Hepatocyte (in vitro differentiated cells): ENCODE measurements around the gene RSL1D1. TPM values are rescaled to one million over a fixed set of nuclear protein-coding genes. Genes with fewer than 3 reads are reported as not detected.
"Not testable (repeated sequence)": the region's sequence is repeated elsewhere in the genome, so short reads cannot be mapped to it uniquely, and the experiment has no call there.

ENCODE experiments used
- DNase-seq: peaks from one replicate; pipeline ENCODE4 v3.0.0-alpha.2; 2016; ENCODE audit warnings: low spot score
- H2AFZ ChIP-seq: fragments of 200-600 bp; sonication (generic); 2 replicates; pipeline ENCODE4 v1.6.0; 2016; ENCODE audit warnings: antibody characterized with exemption, mild to moderate bottlenecking
- H3K27ac ChIP-seq: fragments of 200-600 bp; sonication (generic); 2 replicates; pipeline ENCODE4 v1.5.1; 2016; ENCODE audit warnings: mild to moderate bottlenecking
- H3K27me3 ChIP-seq: fragments of 200-600 bp; sonication (generic); 2 replicates; pipeline ENCODE4 v1.6.1; 2016
- H3K36me3 ChIP-seq: fragments of 200-600 bp; sonication (generic); replicated peaks from 2 replicates; pipeline ENCODE4 v1.5.1; 2016; ENCODE audit warnings: low read depth; ENCODE audit not compliant: insufficient read depth
- H3K4me1 ChIP-seq: fragments of 200-600 bp; sonication (generic); 2 replicates; pipeline ENCODE4 v1.5.1; 2016; ENCODE audit warnings: mild to moderate bottlenecking, moderate library complexity; ENCODE audit not compliant: insufficient read depth
- H3K4me2 ChIP-seq: fragments of 200-600 bp; sonication (generic); 2 replicates; pipeline ENCODE4 v1.6.0; 2016
- H3K4me3 ChIP-seq: fragments of 200-600 bp; sonication (generic); 2 replicates; pipeline ENCODE4 v1.5.1; 2016; ENCODE audit warnings: mild to moderate bottlenecking
- H3K79me2 ChIP-seq: fragments of 200-600 bp; sonication (generic); 2 replicates; pipeline ENCODE4 v1.6.0; 2017; ENCODE audit warnings: mild to moderate bottlenecking
- H3K9me2 ChIP-seq: fragments of 200-600 bp; sonication (generic); replicated peaks from 2 replicates; pipeline ENCODE4 v1.6.0; 2017; ENCODE audit warnings: mild to moderate bottlenecking; ENCODE audit not compliant: insufficient read depth
- H3K9me3 ChIP-seq: fragments of 200-600 bp; sonication (generic); 2 replicates; pipeline ENCODE4 v1.5.1; 2016; ENCODE audit warnings: low read depth, mild to moderate bottlenecking
- H4K20me1 ChIP-seq: fragments of 200-600 bp; sonication (generic); 2 replicates; pipeline ENCODE4 v1.6.0; 2016; ENCODE audit warnings: mild to moderate bottlenecking; ENCODE audit not compliant: insufficient read depth, poor library complexity, severe bottlenecking
- CTCF ChIP-seq: fragments of 200-600 bp; sonication (generic); IDR thresholded peaks from 2 replicates; pipeline ENCODE4 v1.5.1; 2016; ENCODE audit warnings: antibody characterized with exemption, mild to moderate bottlenecking; ENCODE audit not compliant: poor library complexity
- EZH2 ChIP-seq: fragments of 200-600 bp; sonication (generic); IDR thresholded peaks from 2 replicates; pipeline ENCODE4 v1.6.1; 2016; ENCODE audit warnings: antibody characterized with exemption, mild to moderate bottlenecking, borderline replicate concordance
- EZH2phosphoT487 ChIP-seq: fragments of 200-600 bp; sonication (generic); IDR thresholded peaks from one replicate; pipeline ENCODE4 v1.6.1; 2018; ENCODE audit warnings: antibody characterized with exemption, mild to moderate bottlenecking, low read depth, moderate library complexity; ENCODE audit not compliant: unreplicated experiment, severe bottlenecking
- WGBS: methylation state at CpG from one replicate; pipeline ENCODE4 v1.1.6; 2016; ENCODE audit warnings: low lambda C conversion rate; ENCODE audit errors: missing lambda C conversion rate; 5-methylcytosine and 5-hydroxymethylcytosine counted together
- polyA plus RNA-seq: library from polyadenylated mRNA; unstranded; fragments of >200 nt; fragmentation: Nextera tagmentation; extraction: Ambion mirVana; gene quantifications from 2 replicates; pipeline ENCODE4 v1.2.1, GENCODE V29; 2016
- total RNA-seq: library from RNA; depleted of rRNA; stranded (reverse); fragments of >200 nt; gene quantifications from 2 replicates; pipeline ENCODE4 v1.2.3, GENCODE V29; 2014

Gene RSL1D1
- total and polyA plus RNA-seq, 2 experiments from 2014 or later = 138 TPM

- Histone ChIP-seq H2AFZ (no peak overlapping the region), H3K27ac (peak overlapping the region; percentile 62), H3K9me3 (no peaks in the 10 kb centered on the region), H3K27me3 (no peaks in the 10 kb centered on the region), H3K4me3 (no peak overlapping the region), H3K36me3 (peaks cover 3% of the 10 kb centered on the region), H3K9me2 (no peaks in the 10 kb centered on the region), H3K4me2 (no peak overlapping the region), H3K4me1 (no peaks in the 10 kb centered on the region), H4K20me1 (no peaks in the 10 kb centered on the region), H3K79me2 (no peaks in the 10 kb centered on the region)
- TF ChIP-seq EZH2phosphoT487 = no peak
- no peak for TF ChIP-seq CTCF
- no peak for TF ChIP-seq EZH2
- no peak for DNase-seq
- 96% methylated on average over 4 of the region's 4 CpGs for WGBS
These were observed 16.0 kb downstream of the RSL1D1 start for GRCh38 chr16:11835309-11835708.

GRCh38 chr16:11833951-11834695 is 17.2 kb downstream of the RSL1D1 start:
- no peak for TF ChIP-seq EZH2phosphoT487
- TF ChIP-seq CTCF = no peak
- TF ChIP-seq EZH2 = no peak
- Histone ChIP-seq H3K9me3 (no peaks in the 10 kb centered on the region), H3K9me2 (no peaks in the 10 kb centered on the region), H2AFZ (no peak overlapping the region), H3K36me3 (peaks cover 3% of the 10 kb centered on the region), H3K27me3 (no peaks in the 10 kb centered on the region), H3K4me2 (no peak overlapping the region), H3K4me1 (no peaks in the 10 kb centered on the region), H3K27ac (peak overlapping the region; percentile 62), H3K79me2 (no peaks in the 10 kb centered on the region), H3K4me3 (no peak overlapping the region), H4K20me1 (no peaks in the 10 kb centered on the region)
- peak; percentile 44 for DNase-seq
- 66% methylated on average over 6 of the region's 6 CpGs for WGBS

- TF ChIP-seq EZH2 (no peak), CTCF (no peak), EZH2phosphoT487 (no peak)
- H3K9me2 ChIP-seq = no peaks in the 10 kb centered on the region
- no peaks in the 10 kb centered on the region for H4K20me1 ChIP-seq
- H3K4me3 ChIP-seq = no peak overlapping the region
- peaks cover 3% of the 10 kb centered on the region for H3K4me1 ChIP-seq
- no peaks in the 10 kb centered on the region for H3K36me3 ChIP-seq
- no peaks in the 10 kb centered on the region for H3K27me3 ChIP-seq
- H3K79me2 ChIP-seq = no peaks in the 10 kb centered on the region
- H3K4me2 ChIP-seq = no peak overlapping the region
- H2AFZ ChIP-seq = no peak overlapping the region
- H3K27ac ChIP-seq = no peak overlapping the region
- WGBS = 65% methylated on average over 5 of the region's 5 CpGs
- no peaks in the 10 kb centered on the region for H3K9me3 ChIP-seq
- no peak for DNase-seq
These were observed 22.6 kb downstream of the RSL1D1 start for GRCh38 chr16:11828696-11829095.

- not testable (repeated sequence) for H3K9me3 ChIP-seq
These were observed 25.7 kb downstream of the RSL1D1 start for GRCh38 chr16:11825520-11826165.

More at GRCh38 chr16:11825520-11826165, 25.7 kb downstream of the RSL1D1 start:
- H3K4me1 ChIP-seq, H3K27ac ChIP-seq, H2AFZ ChIP-seq, DNase-seq, H3K36me3 ChIP-seq, H3K9me2 ChIP-seq, H3K27me3 ChIP-seq, H3K4me3 ChIP-seq, H3K4me2 ChIP-seq, H4K20me1 ChIP-seq, H3K79me2 ChIP-seq: not testable (repeated sequence)
- WGBS = 94% methylated on average over 13 of the region's 13 CpGs
